Chondrocyte (in vitro differentiated cells): ENCODE results near the gene SIRPD. TPM values are rescaled to one million over a fixed set of nuclear protein-coding genes. Genes with fewer than 3 reads are reported as not detected.

Experiments used
- DNase-seq: peaks from one replicate; pipeline ENCODE4 v3.0.0; 2021; ENCODE audit warnings: mixed read lengths, low spot score
- H3K27ac Mint-ChIP-seq: one replicate; pipeline ENCODE4 v1.8.0; 2021; ENCODE audit warnings: mild to moderate bottlenecking, moderate library complexity, mixed read lengths; ENCODE audit not compliant: unreplicated experiment
- H3K27me3 Mint-ChIP-seq: 2 replicates; pipeline ENCODE4 v1.8.0; 2021; ENCODE audit warnings: low read depth, mixed read lengths
- H3K36me3 Mint-ChIP-seq: 2 replicates; pipeline ENCODE4 v1.8.0; 2021; ENCODE audit warnings: low read depth, mixed read lengths
- H3K4me1 Mint-ChIP-seq: 2 replicates; pipeline ENCODE4 v1.8.0; 2021; ENCODE audit warnings: low read depth, mild to moderate bottlenecking, mixed read lengths
- H3K4me3 Mint-ChIP-seq: one replicate; pipeline ENCODE4 v1.8.0; 2021; ENCODE audit warnings: mild to moderate bottlenecking, moderate library complexity, mixed read lengths; ENCODE audit not compliant: unreplicated experiment
- H3K9me3 Mint-ChIP-seq: 2 replicates; pipeline ENCODE4 v1.8.0; 2021; ENCODE audit warnings: low read depth, mixed read lengths
- total RNA-seq: library from RNA; stranded (reverse); gene quantifications from 3 replicates; pipeline ENCODE4 v1.2.1, GENCODE V29; 2021
- TF ChIP-seq, protein P1 (sequence below): fragments of 200-600 bp; sonication (generic); IDR thresholded peaks from 2 replicates; pipeline ENCODE4 v1.5.0; 2021; ENCODE audit warnings: antibody characterized with exemption, mild to moderate bottlenecking, moderate library complexity

Gene SIRPD
- total RNA-seq, 1 donor from 2014 or later, result not detected

DNA sequence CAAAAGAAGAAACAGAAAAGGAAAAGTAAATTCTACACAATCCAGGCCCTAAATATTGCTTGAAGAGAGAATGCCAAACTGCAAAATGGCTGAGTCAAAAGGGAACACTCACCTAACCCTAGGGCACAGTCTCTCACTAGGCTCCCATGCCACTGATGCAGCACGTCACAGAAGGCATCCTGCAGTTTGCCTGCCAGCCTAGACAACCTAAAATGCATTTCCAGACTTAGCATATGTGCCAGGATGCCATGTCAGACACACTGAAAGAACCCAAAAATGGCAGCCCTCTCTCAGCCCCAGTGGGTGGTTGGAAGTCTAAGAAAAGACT, 10.6 kb upstream of the SIRPD start:
- Mint-ChIP-seq H3K4me3 (no peak overlapping the region), H3K27ac (no peak overlapping the region), H3K4me1 (peaks cover 3% of the 10 kb centered on the region), H3K36me3 (no peaks in the 10 kb centered on the region), H3K9me3 (peaks cover 4% of the 10 kb centered on the region), H3K27me3 (no peaks in the 10 kb centered on the region)
- DNase-seq, result no peak
- TF ChIP-seq, protein P1, sequence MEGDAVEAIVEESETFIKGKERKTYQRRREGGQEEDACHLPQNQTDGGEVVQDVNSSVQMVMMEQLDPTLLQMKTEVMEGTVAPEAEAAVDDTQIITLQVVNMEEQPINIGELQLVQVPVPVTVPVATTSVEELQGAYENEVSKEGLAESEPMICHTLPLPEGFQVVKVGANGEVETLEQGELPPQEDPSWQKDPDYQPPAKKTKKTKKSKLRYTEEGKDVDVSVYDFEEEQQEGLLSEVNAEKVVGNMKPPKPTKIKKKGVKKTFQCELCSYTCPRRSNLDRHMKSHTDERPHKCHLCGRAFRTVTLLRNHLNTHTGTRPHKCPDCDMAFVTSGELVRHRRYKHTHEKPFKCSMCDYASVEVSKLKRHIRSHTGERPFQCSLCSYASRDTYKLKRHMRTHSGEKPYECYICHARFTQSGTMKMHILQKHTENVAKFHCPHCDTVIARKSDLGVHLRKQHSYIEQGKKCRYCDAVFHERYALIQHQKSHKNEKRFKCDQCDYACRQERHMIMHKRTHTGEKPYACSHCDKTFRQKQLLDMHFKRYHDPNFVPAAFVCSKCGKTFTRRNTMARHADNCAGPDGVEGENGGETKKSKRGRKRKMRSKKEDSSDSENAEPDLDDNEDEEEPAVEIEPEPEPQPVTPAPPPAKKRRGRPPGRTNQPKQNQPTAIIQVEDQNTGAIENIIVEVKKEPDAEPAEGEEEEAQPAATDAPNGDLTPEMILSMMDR, result no peak

DNA sequence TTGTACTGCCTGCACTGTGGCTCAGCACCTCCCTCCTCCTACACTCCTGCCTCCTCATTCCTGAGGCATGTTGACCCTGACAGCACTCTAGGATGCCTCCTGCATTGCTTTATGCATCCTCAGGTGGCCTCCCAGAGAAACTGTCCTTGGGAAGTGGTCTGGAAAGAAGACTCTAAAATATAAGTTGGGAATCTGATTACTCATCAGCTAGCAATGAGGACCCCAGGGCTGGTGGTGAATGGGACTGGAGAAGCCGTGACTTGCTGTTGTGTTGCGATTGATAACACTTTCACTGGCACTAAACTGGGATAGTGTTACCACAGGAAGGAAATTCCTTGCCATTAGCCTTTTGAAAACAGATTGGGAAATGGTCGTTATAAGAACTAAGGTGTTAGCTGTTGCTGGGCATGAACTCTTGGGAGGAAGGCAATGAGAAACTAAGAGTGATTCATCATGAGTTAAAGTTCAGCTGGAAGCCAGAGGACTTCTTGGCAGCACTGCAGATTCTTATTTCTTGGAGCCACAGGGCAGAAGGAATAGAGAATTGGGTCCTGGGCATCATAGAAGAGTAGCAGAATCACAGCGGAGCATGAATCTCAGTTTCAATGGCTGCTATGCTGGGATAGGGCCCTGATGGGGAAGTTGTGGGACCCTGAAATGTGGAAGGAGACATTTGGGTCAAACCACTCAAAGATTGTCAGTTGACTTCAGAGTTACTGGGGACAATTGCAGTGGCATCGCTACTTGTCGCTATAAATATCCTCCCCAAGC, 10.1 kb upstream of the SIRPD start:
- Mint-ChIP-seq H3K36me3 (peaks cover 3% of the 10 kb centered on the region), H3K4me3 (no peak overlapping the region), H3K9me3 (peaks cover 7% of the 10 kb centered on the region), H3K4me1 (peaks cover 3% of the 10 kb centered on the region), H3K27me3 (no peaks in the 10 kb centered on the region), H3K27ac (no peak overlapping the region)
- TF ChIP-seq, protein P1, result no peak
- DNase-seq, result no peak

DNA sequence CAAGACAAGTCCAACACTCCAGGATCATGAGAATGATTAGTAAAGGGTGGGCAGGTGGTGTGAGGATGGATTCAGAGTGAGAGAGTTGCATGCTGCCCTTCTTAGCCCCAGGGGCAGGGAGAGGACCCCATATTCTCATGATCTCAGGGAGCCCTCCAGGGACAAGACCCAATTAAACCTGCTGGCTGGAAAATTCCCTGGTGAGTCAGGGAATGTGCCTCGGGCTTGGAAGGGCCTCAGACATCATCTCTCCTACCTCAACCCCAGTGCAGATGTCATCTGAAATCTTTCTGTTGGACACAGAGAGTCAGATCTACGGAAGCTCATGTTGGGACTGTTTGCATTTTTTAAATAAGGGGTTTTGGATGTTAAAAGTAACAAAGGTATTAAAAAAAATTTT, 9.2 kb upstream of the SIRPD start:
- TF ChIP-seq, protein P1, result no peak
- H3K36me3 Mint-ChIP-seq, result peaks cover 3% of the 10 kb centered on the region
- no peak overlapping the region for H3K4me3 Mint-ChIP-seq
- DNase-seq, result no peak
- H3K9me3 Mint-ChIP-seq, result peaks cover 8% of the 10 kb centered on the region
- H3K4me1 Mint-ChIP-seq, result peaks cover 3% of the 10 kb centered on the region
- no peak overlapping the region for H3K27ac Mint-ChIP-seq
- no peaks in the 10 kb centered on the region for H3K27me3 Mint-ChIP-seq

DNA sequence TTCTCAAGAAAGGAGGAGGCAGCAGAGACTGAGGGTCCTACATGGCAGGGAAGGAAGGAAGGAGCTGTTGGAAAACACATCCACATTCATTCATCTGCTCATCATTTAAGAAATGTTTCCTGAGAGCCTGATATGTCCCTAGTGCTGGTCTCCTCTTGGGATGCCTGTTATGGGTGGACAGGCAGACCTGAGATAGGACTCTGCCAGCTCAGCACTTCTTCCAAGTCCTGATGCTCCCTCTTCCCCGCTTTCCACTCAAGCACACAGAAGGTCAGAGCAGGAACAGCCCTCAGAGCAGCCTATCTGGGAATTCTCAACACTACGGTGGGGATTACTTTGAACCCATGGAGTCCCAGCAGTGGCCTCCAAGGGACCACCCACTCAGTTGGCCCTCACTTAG, 8.0 kb upstream of the SIRPD start:
- Mint-ChIP-seq H3K4me3 (no peak overlapping the region), H3K4me1 (peaks cover 3% of the 10 kb centered on the region), H3K27me3 (no peaks in the 10 kb centered on the region), H3K27ac (no peak overlapping the region), H3K9me3 (peaks cover 8% of the 10 kb centered on the region), H3K36me3 (peaks cover 3% of the 10 kb centered on the region)
- no peak for DNase-seq
- TF ChIP-seq, protein P1, result no peak

DNA sequence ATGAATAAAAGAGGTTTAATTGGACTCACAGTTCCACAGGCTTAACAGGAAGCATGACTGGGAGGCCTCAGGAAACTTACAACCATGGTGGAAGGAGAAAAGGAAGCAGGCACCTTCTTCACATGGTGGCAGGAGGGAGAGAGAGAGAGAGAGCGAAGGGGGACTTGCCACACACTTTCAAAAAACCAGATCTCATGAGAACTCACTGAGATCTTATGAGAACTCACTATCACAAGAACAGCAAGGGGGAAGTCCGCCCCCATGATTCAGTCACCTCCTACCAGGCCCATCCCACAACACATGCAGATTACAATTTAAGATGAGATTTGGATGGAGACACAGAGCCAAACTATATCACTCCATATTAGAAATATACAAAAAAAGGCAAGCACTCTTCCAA, 6.1 kb upstream of the SIRPD start:
- Mint-ChIP-seq H3K4me3 (no peak overlapping the region), H3K27ac (no peak overlapping the region), H3K4me1 (peaks cover 3% of the 10 kb centered on the region), H3K9me3 (peaks cover 8% of the 10 kb centered on the region), H3K36me3 (peaks cover 3% of the 10 kb centered on the region), H3K27me3 (no peaks in the 10 kb centered on the region)
- TF ChIP-seq, protein P1, result no peak
- DNase-seq, result no peak
